ENCODE results near the gene ADAM22.

Gene ADAM22

DNA sequence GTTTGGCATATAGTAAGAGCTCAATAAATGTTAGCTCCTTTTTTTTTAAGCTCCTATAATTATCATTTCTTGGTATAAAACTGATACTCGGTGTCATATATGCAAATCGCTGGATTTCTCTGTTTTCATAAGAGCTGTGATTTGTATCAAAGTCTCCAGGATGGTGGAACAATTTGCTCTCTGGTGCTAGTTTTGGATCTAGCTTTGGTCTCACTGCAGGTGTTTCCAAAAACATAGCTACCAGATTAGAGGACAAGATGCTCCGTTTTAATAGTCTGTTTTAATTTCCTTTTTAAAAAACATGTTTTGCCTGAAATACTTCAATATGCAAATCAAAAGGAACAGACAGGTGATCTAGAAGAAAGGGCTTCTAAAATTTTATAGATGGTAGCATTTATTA lies 25.3 kb downstream of the ADAM22 start:
- no peak for DNase-seq

DNA sequence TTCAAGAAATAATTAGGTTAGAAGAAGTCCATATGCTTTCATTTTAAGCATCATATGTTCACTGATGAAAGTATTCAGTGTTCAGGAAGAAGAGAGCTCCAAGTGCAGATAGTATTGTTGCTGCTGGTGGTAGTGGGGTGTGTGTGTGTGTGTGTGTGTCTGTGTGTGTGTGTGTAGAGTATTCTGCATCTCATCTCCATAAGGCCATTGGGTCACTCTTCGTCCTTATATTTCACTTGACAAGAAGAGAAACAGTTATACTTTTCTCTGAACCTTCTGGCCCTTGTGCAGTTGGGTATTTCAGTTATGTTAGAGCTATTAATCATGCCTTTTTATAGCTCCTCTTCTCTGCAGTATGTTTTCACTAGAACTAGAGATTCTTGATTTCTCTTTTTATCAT lies 26.2 kb downstream of the ADAM22 start:
- no peak for DNase-seq

DNA sequence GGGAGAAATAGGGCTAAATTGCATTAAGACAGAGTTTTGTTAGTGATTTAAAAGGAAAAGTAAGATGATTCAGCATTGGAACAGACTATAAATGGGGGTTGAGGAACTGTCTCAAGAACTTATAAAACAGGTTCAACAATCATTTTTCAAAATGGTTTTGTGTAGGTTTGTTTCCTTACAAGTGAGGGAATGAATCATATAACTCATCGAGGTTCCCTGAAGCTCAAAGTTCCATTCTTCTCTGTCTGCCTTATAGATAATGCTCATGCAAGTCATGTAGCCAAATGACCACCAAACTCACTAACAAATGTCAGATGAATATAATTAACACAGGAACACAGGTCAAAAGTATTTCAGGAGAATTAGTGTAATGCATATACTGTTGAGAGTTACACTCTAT lies 27.7 kb downstream of the ADAM22 start:
- DNase-seq = no peak

DNA sequence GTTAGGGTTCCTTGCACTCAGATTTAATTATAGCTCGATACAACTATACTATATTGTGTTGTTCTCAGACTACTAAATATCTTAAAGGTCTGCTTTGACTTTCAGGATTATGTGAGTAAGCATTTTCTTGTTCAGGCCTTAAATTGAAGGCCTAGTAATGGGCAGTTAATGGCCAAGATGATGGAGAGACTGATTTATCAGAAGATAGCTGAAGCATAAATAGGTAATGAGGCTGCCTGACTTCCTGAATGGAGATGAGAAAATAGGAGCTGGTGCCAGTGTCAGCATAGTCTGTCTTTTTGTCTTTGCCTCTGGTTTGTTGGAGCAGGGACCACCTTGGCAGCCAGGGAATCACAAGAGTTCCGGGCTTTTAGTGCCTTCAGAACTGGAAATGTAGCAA lies 32.2 kb downstream of the ADAM22 start:
- no peak for DNase-seq

- no peak for DNase-seq
Measured at GRCh38 chr7:87968021-87968420, 34.0 kb downstream of the ADAM22 start.

DNA sequence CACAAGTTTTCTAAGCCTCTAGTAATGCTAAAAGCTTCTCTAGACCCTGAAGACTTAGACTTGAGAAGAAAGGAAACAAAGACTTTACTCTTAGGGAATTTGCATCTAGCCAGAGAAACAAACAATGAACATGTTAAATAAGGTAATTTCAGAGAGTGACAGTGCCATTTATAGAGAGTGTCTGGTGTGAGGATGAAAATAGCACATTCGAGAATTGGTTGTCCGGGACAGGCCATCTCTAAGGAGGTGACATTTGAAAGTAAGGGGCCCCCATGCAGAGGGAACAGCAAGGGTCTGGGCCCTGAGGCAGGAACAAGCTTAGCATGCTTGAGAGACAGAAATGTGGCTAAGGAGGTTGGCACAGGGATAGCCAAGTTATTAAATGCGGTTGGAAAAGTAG lies 48.1 kb downstream of the ADAM22 start:
- no peak for DNase-seq

- DNase-seq = no peak
Measured at GRCh38 chr7:87984088-87984487, 50.0 kb downstream of the ADAM22 start.

DNA sequence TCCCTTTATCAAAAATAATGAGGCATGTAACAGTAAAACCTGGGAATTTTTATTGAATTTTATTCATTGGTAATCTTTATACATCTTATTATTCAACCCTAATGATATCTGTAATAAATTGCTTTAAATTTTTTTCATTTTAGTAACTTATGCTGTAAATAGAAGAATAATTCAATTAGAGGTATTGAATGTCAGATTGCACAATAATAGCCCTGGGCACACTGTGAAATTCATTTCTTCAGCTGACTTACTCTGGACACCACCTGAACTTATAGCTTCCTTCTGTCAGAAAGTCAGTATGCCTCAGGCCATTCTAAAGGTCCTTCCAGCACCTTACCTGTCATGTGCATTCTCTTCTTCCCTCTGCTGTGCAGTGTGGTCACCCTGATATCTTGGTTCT lies 59.2 kb downstream of the ADAM22 start:
- no peak for DNase-seq

GRCh38 chr7:87999261-87999660 lies 65.2 kb downstream of the ADAM22 start:
- DNase-seq = no peak

DNA sequence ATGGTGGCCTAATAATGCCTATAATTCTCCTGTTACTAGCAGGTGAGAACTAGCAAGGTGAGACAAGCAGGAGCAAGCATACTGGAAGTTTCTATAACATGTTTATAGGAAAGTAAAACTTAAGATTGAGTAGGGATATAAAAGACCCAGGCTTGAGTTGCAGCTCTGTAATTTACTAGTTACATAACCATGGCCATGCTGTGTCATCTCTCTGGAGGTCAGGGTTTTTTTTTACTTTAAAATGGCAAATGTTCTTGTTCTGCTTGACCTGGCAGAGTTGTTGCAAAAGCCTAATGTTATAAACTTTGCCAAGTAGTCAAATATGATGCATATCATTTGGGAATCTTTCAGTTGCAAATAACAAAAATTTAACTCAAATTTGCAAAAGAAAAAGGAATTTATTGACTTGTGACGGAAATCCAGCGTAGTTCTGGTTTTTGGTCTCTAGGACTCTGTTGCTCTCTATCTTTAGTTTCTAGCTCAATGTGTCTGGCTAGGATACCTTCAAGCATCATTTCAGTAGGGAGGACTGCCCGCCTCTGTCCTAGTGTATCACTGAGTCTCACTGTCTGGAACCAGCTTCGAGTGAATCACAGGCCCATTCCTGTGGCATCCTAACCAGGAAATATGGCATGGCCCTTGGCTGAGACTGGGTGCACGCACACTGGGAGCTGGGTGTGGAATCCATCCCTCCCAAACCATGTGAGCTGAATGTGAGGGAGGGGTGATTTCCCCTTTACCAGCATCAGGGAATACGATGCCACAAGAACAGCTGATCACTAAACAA lies 67.9 kb downstream of the ADAM22 start:
- no peak for DNase-seq

DNA sequence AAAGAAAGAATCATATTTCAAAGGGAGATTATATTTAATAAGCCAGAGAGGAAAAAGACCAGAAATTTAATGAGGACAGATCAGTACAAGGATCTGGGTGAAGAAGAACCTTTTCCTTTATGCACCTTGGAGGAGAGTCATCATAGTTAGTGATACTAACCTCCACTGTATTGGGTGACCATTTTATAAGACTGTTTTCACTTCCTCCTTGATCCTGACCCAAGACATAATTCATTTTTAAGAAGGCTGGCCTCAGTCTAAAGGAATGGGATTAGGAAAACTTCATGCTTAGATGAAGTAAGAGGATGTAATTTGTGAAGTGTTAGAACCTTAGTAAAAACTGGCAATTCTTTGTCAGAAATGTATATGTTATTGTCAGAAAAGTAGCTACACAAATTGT lies 68.6 kb downstream of the ADAM22 start:
- no peak for DNase-seq

DNA sequence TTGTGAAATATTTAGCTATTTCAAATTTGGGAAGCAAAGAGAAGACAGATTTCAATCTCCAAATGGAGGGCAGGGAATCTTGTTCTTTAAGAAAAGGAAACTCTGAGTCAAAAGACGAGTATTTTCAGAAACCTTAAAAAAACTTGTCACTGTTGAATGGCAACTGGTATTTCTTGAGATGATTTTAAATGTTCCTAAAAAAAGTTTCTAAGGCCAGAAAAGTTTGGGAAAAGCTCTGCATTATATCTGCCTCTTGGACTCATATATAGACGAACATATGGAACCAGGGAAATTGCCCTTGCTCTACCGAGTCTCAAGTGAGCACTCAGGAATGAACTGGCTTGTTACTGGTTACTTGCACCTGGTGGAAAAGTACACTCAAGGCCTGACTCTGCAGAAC lies 69.5 kb downstream of the ADAM22 start:
- no peak for DNase-seq

DNA sequence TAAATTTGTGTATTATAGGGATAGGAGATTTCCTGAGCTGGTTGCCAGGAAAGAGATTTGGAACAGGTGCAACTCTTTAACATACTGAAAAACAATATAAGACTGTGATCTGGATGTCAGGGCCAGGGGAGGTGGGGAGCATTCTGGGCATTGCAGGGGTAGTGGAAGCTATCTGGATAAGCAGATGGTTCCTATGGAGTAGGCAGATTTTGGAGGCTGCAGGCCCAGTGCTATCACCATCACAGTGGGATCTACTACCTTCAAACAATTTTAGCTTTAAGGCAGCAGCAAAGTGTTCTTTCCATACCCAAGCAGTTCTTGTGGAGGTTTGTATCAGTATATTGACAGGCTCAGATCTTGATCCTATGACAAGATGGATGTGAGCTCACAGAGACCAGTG lies 71.1 kb downstream of the ADAM22 start:
- DNase-seq = no peak

- no peak for DNase-seq
Measured at GRCh38 chr7:88009651-88010050, 75.6 kb downstream of the ADAM22 start.

- no peak for DNase-seq
Measured at GRCh38 chr7:88012086-88012485, 78.0 kb downstream of the ADAM22 start.

- DNase-seq = no peak
Measured at GRCh38 chr7:88013981-88014380, 79.9 kb downstream of the ADAM22 start.

- no peak for DNase-seq
Measured at GRCh38 chr7:88014581-88014980, 80.5 kb downstream of the ADAM22 start.

DNA sequence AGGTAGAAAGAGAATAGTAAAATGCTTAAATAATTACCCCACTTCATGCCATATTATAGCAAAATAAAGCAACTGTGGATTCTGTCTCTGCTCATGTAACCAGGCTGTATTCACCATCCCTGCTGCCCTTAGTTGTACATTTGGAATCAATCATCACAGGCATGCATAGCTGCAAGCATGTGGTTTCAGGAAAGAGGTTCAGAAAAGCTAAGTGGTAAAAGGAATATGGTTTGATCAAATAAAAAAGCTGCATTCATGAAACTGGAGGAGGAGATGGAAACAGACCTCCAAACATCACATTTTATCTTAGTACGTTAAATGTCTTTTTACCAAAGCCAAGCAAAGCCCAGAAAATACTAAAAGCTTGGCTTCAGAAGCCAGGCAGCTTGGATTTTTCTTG lies 81.3 kb downstream of the ADAM22 start:
- no peak for DNase-seq

DNA sequence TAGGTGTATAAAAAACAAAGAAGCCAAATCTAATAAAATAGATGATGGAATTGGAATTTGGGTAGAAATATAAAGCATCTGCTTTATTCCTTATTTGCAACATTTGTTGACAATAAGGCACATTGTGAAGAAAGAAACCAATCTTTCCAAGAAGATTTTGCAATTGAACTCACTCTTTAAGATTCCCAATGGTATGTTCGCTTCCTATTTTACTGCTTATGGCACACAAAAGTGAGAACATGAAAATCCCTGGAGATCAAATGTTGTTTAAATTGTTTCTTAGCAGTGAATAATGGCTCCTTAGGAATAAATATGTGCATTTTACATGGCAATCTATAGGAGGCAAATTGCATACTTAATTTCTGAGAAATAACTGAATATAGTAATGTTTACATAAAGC lies 84.5 kb downstream of the ADAM22 start:
- no peak for DNase-seq

- no peak for DNase-seq
Measured at GRCh38 chr7:88020953-88021665, 87.1 kb downstream of the ADAM22 start.

DNA sequence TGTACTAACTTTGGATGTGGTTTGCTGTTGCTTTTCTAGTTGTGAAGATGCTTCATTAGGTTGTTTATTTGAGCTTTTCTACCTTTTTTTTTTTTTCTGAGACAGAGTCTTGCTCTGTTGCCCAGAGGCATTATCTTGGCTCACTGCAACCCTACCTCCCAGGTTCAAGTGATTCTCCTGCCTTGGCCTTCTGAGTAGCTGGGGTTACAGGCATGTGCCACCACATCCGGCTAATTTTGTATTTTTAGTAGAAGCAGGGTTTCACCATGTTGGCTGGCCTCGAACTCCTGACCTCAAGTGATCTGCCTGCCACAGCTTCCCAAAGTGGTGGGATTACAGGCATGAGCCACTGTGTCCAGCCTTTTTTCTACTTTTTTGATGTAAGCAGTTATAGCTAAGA lies 93.7 kb downstream of the ADAM22 start:
- no peak for DNase-seq

DNA sequence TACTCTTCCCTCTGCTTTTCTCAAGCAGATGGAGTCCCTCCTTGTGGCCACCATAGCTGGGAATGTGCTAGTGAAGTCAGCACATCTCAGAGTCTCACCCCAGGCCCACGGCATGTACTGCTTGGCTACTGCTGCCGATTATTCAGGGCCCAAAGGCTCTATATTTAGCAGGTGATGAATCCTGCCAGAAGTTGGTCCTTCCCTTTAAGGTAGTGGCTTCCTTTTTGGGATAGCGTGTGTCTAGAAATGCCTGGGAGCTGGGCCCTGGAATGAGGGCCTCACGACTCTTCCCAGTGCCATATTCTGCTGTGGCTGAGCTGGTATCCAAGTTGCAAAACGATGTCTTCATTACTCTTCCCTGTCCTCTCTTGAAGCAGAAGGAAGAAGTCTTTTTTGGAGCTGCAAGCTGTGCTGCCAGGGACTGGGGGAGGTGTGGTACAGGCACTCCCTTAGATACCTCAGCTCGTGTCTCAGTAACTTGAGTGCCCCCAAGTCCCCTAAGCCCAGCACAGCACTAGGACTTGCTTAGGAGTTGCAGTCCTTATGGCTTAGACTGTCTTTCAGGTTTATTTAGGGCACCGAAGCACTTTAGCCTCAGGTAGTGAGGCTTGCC lies 100.1 kb downstream of the ADAM22 start:
- no peak for DNase-seq

DNA sequence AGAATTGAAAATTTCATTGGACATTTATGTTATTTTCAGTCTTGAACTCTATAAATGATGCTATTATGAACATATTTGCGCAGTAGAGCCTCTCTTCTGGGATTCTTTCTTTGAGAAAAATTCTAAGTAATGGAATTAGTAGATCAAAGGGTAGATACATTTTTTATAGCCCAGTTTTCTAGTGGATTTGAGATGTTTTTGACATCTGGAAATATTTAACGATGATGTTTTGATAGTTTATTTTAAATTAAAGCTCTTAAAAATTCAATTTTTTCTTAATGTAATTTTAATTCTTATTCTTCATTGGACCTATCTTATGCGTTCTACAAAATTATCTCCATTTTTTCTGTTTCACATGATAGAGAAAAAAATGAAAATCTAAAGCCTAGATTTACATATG lies 103.0 kb downstream of the ADAM22 start:
- DNase-seq = no peak

DNA sequence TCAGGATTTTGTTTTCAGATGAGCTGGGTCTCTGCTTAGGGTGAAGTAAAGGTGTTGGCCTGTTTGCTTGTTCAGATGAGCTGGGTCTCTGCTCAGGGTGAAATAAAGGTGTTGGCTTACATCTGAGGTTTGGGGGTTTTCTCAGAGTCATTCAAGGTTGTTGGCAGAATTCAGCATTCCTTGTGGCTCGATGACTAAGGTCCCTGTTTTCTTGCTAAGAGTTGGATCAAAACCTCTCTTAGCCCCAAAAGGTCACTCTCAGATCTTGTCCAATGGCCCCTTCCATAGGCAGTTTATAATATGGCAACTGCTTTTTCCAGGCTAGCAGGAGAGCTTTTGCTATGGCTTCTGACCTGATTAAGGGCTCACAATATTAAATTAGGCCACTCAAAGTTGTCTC lies 106.6 kb downstream of the ADAM22 start:
- DNase-seq = no peak

All from activated CD4-positive, CD25-positive, alpha-beta regulatory T cell treated with anti-CD3 and anti-CD28 coated beads, Interleukin-2, amount 50 U/mL, for 72 hours (primary cell).